HepG2 (cell line): ENCODE measurements around the gene BTBD6. TPM values are rescaled to one million over a fixed set of nuclear protein-coding genes. Genes with fewer than 3 reads are reported as not detected.

Experiments used
- ATAC-seq: fragments of 200-7000 bp; cut with Tn5 transposase; 3 replicates; pipeline ENCODE4 v1.9.1; 2020; ENCODE audit warnings: mild to moderate bottlenecking, moderate library complexity
- BruUV-seq: library from RNA; stranded (reverse); fragments of 400-500 nt; replicated peaks from 2 replicates; lab custom pipeline; 2021; lab: Mats Ljungman, UMichigan
- CTCF ChIA-PET: fragments of 300-600 bp; formaldehyde crosslinking; extraction: SDS; loops from one replicate; lab custom pipeline; 2021; ENCODE audit warnings: low total read pairs, inconsistent platforms, low intra/inter-chr PET ratio; lab: Yijun Ruan, JAX
- POLR2A ChIA-PET: fragments of 350-600 bp; sonication (Branson Sonifier 250); formaldehyde crosslinking; loops from one replicate; lab custom pipeline; 2020; ENCODE audit warnings: antibody characterized with exemption, inconsistent platforms; lab: Yijun Ruan, JAX
- DNase-seq: peaks from one replicate; pipeline ENCODE4 v3.0.0-alpha.2; 2015; ENCODE audit warnings: low spot score
- FAIRE-seq: peaks from 3 replicates; lab custom pipeline; 2011; peaks lifted over from hg19 to GRCh38; lab: Jason Lieb, UNC
- H2AFZ ChIP-seq: one replicate; pipeline ENCODE4 v1.6.1; 2011; ENCODE audit warnings: low read length, inconsistent platforms
- H3K27ac ChIP-seq: fragments of 300-600 bp; 3 replicates; pipeline ENCODE4 v1.8.0; 2011; ENCODE audit warnings: mixed run types, mild to moderate bottlenecking, mixed read lengths, low read length, inconsistent platforms; ENCODE audit not compliant: insufficient read depth; ENCODE audit errors: extremely low read length
- H3K27me3 ChIP-seq, 2 experiments: fragments of 200-600 bp in 1 of 2; 2 replicates in 1 of 2; 3 replicates in 1 of 2; pipeline versions ENCODE4 v1.6.0 to v1.8.0; 2011; ENCODE audit warnings: low read length in 2 of 2, mild to moderate bottlenecking in 2 of 2, moderate library complexity in 2 of 2, inconsistent platforms in 1 of 2; ENCODE audit not compliant: insufficient read depth in 2 of 2, control insufficient read depth in 1 of 2
- H3K36me3 ChIP-seq, 2 experiments: fragments of 200-600 bp in 1 of 2; replicated peaks in 1 of 2; 2 replicates in 1 of 2; 3 replicates in 1 of 2; pipeline versions ENCODE4 v1.5.1 to v1.8.0; 2011; ENCODE audit warnings: low read length in 2 of 2, inconsistent platforms in 1 of 2; ENCODE audit not compliant: insufficient read depth in 2 of 2, control insufficient read depth in 1 of 2
- H3K4me1 ChIP-seq: 2 replicates; pipeline ENCODE4 v1.5.1; 2012; ENCODE audit warnings: low read length, inconsistent platforms; ENCODE audit not compliant: insufficient read depth
- H3K4me2 ChIP-seq: 2 replicates; pipeline ENCODE4 v1.6.0; 2011; ENCODE audit warnings: low read depth, low read length, inconsistent platforms
- H3K4me3 ChIP-seq, 3 experiments: fragments of 200-600 bp in 1 of 3; sonication (generic), shearing (Covaris generic) in 1 of 3; replicated peaks in 1 of 3; 2 replicates each; pipeline ENCODE4 v1.5.1; 2011 to 2016; ENCODE audit warnings: low read length in 3 of 3, inconsistent platforms in 2 of 3, low read depth in 2 of 3, mild to moderate bottlenecking in 2 of 3, control low read depth in 1 of 3, mixed read lengths in 1 of 3; ENCODE audit not compliant: insufficient read depth in 1 of 3
- H3K79me2 ChIP-seq: one replicate; pipeline ENCODE4 v1.6.1; 2011; ENCODE audit warnings: low read length, inconsistent platforms; ENCODE audit not compliant: insufficient read depth
- H3K9ac ChIP-seq: 2 replicates; pipeline ENCODE4 v1.6.0; 2011; ENCODE audit warnings: mild to moderate bottlenecking, low read depth, low read length, inconsistent platforms; ENCODE audit not compliant: insufficient read depth
- H3K9me3 ChIP-seq: 2 replicates; pipeline ENCODE4 v1.5.1; 2012; ENCODE audit warnings: mild to moderate bottlenecking, low read length
- H4K20me1 ChIP-seq: 2 replicates; pipeline ENCODE4 v1.6.0; 2011; ENCODE audit warnings: inconsistent platforms, mild to moderate bottlenecking, low read length, moderate library complexity; ENCODE audit not compliant: insufficient read depth
- AGO2 ChIP-seq: fragments of 200-400 bp; formaldehyde crosslinking; optimal IDR thresholded peaks from 2 replicates; pipeline ENCODE3; 2017; ENCODE audit warnings: mild to moderate bottlenecking, low read depth, low read length, moderate library complexity
- MEIS1 ChIP-seq: sonication (generic); formaldehyde crosslinking; IDR thresholded peaks from 2 replicates; pipeline ENCODE4 v1.9.0; 2021; ENCODE audit warnings: mild to moderate bottlenecking, missing genetic modification reagents, moderate library complexity, borderline replicate concordance
- TBX3 ChIP-seq: fragments of 450-650 bp; IDR thresholded peaks from 2 replicates; pipeline ENCODE4 v1.6.1; 2017; ENCODE audit warnings: antibody characterized with exemption, mild to moderate bottlenecking, inconsistent platforms, borderline replicate concordance
- ZFX ChIP-seq: sonication (generic); formaldehyde crosslinking; IDR thresholded peaks from 2 replicates; pipeline ENCODE4 v1.4.0; 2020; ENCODE audit warnings: mild to moderate bottlenecking, low read depth, missing genetic modification reagents, moderate library complexity
- ZNF687 ChIP-seq: sonication (generic); formaldehyde crosslinking; IDR thresholded peaks from 2 replicates; pipeline ENCODE4 v1.5.1; 2020; ENCODE audit warnings: mild to moderate bottlenecking, missing genetic modification reagents, moderate library complexity
- WGBS: methylation state at CpG from one replicate; pipeline ENCODE4 v1.1.6; 2017; ENCODE audit warnings: low lambda C conversion rate; 5-methylcytosine and 5-hydroxymethylcytosine counted together
- in situ Hi-C: cut with HindIII; loops from 2 replicates; pipeline ENCODE4 v1.10.0; 2017; ENCODE audit warnings: low pct_unique_long_range_greater_than_20kb; ENCODE audit not compliant: extremely low pct_ligation_motif_present
- intact Hi-C: fragments of 100-400 bp; cut with micrococcal nuclease; formaldehyde crosslinking; loops from one replicate; pipeline ENCODE4 v1.10.0; 2022; ENCODE audit not compliant: unreplicated experiment
- polyA plus RNA-seq, 8 experiments: library from polyadenylated mRNA; depleted of rRNA in 3 of 8; stranded (reverse) in 7 of 8; unstranded in 1 of 8; fragments of >200 nt; fragmentation: Illumina TruSeq in 4 of 8; extraction: Trizol in 4 of 8; gene quantifications; 2 replicates each; pipeline versions ENCODE4 v1.2.1 to v1.2.3, GENCODE V29; 2011 to 2016; ENCODE audit warnings: low read depth in 4 of 8, missing spikeins in 1 of 8, mixed read lengths in 1 of 8; ENCODE audit not compliant: insufficient read depth in 1 of 8
- total RNA-seq, 5 experiments: library from RNA; depleted of rRNA; stranded (reverse); fragments of >200 nt; fragmentation: Illumina TruSeq; extraction: Trizol; gene quantifications; 2 replicates each; pipeline ENCODE4 v1.2.3, GENCODE V29; 2016; ENCODE audit warnings: low read depth in 1 of 5

Gene BTBD6
- total and polyA plus RNA-seq, 2 of the 13 experiments (the other 11 are each of a cell fraction or from before 2014, with no cell fraction given), result not detected

- in situ Hi-C loops, result loop anchor here (5.0 kb wide), 1 partner anchor 80 kb away; no protein-coding TSS in a partner anchor
- no CpG with 5 or more reads among the region's 20 CpGs for WGBS
Measured at GRCh38 chr14:105201925-105202513, 46.3 kb upstream of the BTBD6 start.

More at GRCh38 chr14:105201925-105202513, 46.3 kb upstream of the BTBD6 start:
- peaks cover 9 to 53% of the 10 kb centered on the region in 2 experiments; a peak in 4 of 5 replicates for H3K27me3 ChIP-seq
- H3K27ac ChIP-seq, result no peak overlapping the region
- peak overlapping the region in 1 of 3 experiments; percentile 36; a peak in 1 of 6 replicates for H3K4me3 ChIP-seq
- ChIA-PET POLR2A (no interaction called here), CTCF (interaction anchor here (1.6 to 1.7 kb wide), 2 partner anchors 150 kb away, joined by 7 to 12 read pairs; no protein-coding TSS in a partner anchor)
- FAIRE-seq (no peak), ATAC-seq (peak; percentile 7), DNase-seq (no peak)
- no peaks in the 10 kb centered on the region for H3K36me3 ChIP-seq
- TF ChIP-seq ZNF687, result peak; percentile 14; the same call in 1 of the 2 replicates
- TF ChIP-seq TBX3, result no peak
- peak; percentile 11; the same call in 1 of the 2 replicates for TF ChIP-seq ZFX (CRISPR knock-in tag)
- TF ChIP-seq AGO2, result peak; percentile 40
- no peak for TF ChIP-seq MEIS1
- no peak overlapping the region for H3K9ac ChIP-seq
- no TSS peak for BruUV-seq
- 0 out of 2 replicates have a peak overlapping the region, but pooled peaks have one; percentile 10 for H3K4me2 ChIP-seq
- no peak overlapping the region for H2AFZ ChIP-seq
- H4K20me1 ChIP-seq, result no peaks in the 10 kb centered on the region
- H3K9me3 ChIP-seq, result no peaks in the 10 kb centered on the region
- no peaks in the 10 kb centered on the region for H3K79me2 ChIP-seq
- H3K4me1 ChIP-seq, result peaks cover 36% of the 10 kb centered on the region
- intact Hi-C loops, result no loop called here
